A172 (cell line): ENCODE results near the gene MRPL55. TPM values are rescaled to one million over a fixed set of nuclear protein-coding genes. Genes with fewer than 3 reads are reported as not detected.

Source experiments
- DNase-seq: peaks from one replicate; pipeline ENCODE4 v3.0.0-alpha.2; 2015; ENCODE audit warnings: low spot score
- total RNA-seq: library from RNA; depleted of rRNA; stranded (reverse); fragments of >200 nt; shearing (Covaris generic); gene quantifications from 2 replicates; pipeline ENCODE4 v1.2.3, GENCODE V29; 2014

MRPL55 gene
- total RNA-seq, 1 experiment from 2014 or later, result 103 TPM

DNA sequence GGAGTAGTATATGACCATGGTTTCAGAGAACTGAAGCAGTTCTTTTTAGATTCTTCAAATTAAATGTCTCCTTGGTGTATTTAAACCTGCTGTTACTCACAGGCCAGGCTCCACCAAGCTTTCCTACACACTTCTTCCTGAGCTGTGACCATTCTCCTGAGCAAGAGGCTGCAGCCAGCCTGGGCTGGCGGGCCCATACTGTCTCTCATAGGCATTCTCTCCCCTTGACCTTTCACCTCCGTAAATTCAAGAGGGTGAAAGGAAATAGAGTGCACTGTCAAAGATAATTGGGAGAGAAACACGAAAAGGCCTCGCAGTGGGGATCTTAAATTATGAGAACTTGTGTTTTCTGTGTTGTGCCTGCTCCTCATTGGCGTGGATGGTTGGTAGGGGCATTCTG is 24.3 kb downstream of the MRPL55 start:
- no peak for DNase-seq

DNA sequence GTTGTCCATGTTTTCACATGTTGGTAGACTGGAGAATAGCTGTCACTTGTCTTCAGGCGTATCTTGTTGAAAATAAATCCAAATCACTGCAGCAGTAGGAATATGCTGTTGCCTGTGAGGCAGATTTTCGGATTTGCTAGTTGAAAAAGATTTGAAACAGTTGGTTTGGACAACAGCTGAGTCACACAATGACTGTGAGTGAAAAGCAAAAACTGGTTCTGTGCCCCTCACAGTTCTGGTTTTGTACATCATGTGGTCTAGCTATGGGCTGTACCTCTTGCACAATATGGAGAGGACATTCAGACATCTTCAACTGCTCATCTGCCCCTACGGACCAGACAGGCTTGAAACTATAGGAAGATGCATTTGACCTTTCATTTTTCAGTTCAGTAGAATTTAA is 24.8 kb downstream of the MRPL55 start:
- no peak for DNase-seq

DNA sequence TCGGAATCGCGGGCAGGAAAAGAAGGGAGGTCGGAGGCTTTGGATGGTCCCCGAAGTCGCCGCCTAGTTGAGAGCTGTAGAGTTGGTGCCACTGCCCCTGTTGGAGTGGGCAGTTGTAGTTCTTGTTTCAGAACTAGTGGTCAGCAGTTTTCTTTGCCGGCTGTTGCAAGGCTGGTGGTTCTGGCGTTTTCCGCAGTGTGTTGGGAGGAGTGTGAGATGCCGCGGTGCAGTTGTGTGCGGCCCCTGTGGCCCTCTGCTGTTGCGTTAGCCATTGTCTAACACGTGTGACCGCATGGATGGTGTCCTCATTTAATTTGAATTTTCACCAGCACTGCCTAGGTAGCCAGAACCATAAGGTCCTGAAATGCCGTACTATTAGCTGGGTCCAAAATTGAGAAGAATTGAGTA is 25.2 kb downstream of the MRPL55 start:
- DNase-seq, result no peak

DNA sequence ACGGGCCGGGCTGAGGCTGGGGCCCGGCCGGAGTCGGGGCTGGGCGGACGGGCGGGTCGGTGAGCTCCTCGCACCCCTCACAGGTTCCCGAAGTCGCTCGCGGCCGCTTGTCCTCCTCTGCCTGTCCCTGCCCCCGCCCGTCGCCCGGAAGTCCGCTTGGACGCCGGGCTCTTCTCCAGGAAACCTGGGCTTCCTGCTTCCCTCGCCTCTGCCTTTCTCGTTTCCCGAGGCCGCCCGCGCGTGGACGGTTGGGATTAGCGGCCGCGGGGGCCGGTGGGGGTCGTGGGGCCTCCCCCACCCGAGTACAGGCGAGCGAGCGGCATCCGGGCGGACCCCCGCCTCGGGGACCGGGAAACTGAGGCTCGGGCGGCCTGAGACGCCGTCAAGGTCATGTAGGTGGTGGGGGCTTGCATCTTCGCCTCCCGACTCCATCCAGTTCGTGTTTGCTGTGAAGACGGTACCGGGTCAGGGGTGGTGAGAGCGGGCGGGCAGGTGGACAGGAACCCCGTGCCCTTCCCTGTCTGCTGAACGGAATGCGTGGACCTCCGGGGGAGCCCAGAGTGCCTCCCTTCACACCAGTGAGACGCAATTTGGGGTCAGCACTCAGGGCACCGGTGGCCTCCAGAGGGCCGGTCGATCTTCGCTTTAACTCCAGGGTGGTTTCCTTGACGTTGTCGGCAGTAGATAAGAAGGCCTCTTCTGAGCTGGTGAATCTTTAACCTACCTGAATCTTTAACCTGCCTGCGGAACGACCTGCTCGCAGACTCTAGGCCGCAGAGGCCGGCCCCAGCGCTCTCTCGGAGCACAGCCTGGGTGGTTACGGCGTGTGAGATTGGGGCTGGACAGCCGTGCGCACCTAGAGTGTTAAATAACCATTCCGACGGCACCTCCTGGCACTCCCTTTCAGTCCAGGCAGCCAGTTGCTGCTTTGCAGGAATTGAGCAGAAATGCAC is 25.9 kb downstream of the MRPL55 start:
- DNase-seq, result no peak

DNA sequence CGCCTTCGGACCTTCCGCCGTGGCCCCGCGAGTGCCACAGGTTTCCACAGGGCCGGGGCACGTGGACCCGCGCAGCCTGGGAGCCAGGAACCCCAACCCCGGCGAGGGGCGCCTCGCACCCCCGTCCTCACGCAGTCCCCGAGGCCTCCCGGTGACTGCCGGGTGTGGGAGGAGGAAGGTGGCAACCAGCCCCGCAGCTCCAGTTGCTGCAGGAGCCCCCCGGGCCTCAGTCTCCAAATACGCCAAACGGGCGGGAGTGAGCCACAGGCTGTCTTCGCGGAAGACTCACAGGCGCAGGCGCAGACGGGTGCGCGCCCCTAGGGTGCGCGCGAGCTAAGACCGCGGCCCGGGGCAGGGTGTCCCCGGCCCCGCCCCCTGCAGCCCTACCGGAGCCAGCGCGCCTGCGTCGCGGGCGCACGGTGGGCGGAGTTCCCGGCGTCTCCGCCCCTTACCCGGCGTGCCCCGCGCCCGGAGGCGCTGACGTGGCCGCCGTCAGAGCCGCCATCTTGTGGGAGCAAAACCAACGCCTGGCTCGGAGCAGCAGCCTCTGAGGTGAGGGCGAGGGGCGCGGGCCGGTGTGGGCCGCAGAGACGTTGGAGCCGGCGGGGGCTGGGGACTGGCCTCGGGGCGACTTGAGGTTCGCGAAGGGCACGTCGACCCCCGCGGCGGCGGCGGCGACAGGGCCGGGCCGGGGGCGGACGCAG is 26.7 kb downstream of the MRPL55 start, which contains the start of gene ARF1:
TSS of gene ARF1 (plus strand) at position 495 of the 704 bp plus-strand sequence. CDS start 14,407 bp downstream, outside the sequence.
- DNase-seq, result peak; percentile 89

DNA sequence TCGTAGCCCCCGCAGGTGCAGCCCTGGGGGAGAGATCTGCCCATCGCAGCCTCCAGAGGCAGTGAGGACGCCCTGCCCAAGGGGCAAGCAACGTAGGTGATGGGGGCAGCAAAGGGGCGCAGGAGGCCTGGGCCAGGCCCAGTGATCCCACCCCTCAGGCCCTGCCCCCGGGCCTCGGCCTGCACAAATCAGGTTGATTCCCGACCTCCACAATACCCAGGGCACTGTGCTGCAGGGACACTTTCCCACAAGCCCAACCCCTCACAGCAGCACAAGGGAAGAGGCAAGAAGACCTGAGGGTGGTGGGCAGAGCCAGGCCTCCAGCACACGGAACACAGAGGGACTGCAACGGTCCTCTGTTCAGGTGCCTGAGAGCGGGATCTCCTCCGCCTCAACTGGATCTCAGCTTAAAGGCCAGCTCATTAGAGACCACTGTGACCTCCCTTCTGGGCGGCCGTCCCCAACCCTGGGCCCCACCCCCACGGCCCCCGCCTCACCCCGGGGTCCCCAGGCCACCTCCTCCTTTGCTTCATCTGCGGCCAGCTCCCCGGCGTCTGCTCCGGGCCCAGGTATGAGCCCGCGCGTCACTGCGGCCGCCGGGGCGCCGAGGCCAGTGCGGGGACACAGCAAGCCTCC is 27.4 kb downstream of the MRPL55 start:
- no peak for DNase-seq

DNA sequence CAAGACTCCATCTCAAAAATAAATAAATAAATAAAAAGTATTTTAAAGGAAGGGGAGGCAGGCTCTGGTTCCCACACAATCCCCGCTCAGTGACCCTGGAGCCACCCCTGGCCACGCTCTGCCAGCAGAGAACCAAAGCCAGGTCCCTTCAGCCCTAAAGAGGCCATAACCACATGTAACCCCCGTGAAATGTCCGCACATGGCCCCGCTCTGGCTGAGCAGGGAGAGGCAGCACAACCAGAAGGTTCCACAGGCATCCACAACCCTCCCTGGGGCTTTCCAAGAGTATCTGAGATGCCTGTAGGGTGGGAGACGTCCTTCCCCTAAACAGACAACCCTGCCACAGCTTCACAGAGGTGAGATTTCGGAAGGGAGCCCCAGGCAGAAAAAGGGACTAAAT is 28.0 kb downstream of the MRPL55 start:
- no peak for DNase-seq

DNA sequence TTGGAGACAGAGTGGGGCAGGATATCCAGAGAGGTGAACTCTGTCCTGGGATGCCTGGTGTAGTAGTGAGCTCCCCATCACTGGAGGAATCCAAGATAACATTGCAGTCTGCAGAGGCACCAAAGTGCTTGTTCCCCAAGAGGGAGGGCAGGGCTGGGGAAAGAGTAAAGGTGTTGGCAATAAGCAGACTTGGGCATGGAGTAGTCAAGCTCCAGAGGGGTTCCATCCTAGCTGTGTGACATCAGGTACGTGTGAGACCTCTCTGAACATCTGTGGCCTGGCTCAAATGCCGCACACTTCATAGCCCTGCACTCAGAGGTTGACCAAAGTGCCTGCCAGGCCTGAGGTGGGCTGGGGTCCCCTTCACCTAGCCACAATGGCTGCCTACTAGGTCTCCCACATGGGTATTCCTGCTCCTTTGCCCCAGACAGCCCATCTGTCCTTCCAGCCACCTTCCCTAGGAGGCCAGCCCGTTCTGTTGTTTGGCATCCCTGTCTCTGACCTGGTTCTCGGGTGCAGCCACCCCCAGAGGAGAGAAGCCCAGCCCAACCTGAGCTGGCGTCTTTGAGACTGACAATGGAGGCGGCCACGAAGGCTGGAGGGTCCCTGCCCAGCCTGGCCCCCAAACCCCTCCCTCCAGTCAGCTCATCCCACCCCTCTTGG is 29.4 kb downstream of the MRPL55 start:
- DNase-seq, result no peak

DNA sequence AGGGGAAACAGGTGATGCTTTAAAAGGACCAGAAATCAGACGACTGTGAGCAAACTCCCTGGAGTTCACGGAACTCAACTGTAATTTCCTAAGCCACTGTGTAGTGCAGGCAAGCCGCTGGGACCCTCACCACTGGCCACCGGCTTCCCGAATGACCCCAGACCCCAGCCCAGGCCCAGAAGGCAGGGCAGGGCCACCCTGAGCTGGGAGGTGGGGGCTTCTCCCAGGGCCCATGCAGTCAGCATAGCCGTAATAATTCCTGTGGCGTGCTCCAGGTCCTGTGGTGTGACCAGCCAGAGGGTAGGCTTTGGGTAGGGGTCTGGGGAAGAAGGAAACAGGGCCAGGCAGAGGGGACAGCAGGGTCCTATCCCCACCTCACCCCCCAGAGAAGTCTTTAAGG is 30.1 kb downstream of the MRPL55 start:
- no peak for DNase-seq

DNA sequence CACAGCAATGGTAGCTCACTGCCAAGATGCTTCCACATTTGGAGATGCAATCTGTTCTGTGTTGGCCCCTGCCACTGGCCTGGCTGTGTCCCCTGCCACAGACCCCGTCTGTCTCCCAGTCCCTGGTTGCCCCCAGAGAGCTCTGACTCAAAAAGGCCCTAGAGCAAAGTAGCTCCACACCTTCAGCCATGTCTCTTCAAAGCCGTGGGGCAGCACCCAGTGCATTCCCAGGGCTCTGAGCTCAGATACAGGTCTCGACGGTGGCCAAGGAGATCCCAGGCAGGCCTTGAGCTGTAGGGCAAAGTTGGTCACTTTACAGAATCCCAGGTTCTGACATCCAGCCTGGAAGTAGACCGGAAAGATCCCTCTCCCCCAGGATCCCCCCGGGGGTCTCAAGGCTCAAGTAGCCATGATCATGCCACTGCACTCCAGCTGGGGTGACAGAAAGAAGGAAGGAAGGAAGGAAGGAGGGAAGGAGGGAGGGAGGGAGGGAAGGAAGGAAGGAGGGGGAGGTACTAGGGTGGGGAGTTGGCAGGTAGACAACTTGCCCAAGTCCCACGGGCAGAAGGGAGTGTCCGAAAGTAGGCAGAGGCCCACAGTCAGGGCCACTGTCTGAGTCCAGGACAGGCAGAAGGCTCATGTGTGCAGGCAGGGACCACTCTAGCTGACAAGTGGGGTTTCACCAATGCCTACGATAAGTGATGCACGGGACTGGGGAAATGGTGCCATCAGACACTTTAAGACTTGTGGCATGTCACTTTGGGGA is 31.4 kb downstream of the MRPL55 start:
- DNase-seq, result no peak

DNA sequence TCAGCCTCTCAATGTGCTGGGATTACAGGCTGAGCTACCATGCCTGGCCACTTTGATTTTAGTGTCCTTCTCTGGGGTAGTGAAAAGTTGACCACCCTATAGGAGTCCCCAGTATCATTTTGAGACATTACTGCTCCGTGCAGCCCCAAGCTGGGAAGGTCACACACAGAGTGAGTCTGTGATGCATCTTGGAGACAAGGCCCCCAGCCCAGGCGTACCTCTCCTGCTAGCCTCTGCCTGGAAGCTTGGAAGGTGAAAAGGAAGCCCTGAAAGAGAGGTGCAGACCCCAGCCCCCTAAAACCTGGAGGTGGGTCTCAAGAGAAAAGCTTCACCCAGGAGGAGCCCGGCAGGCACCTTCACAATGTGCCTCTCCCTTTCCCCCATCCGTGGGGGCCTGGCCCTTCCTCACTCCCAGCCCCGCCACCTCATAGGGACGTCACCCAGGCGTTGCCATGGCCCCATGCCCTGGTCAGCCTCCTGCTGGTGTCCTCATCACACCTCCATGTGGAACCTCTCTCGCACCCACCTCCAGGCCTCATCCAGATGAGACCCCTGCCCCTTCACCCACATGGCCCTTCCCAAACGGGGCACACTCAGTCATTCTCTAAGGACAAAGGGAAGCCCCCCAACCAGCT is 32.2 kb downstream of the MRPL55 start:
- no peak for DNase-seq

DNA sequence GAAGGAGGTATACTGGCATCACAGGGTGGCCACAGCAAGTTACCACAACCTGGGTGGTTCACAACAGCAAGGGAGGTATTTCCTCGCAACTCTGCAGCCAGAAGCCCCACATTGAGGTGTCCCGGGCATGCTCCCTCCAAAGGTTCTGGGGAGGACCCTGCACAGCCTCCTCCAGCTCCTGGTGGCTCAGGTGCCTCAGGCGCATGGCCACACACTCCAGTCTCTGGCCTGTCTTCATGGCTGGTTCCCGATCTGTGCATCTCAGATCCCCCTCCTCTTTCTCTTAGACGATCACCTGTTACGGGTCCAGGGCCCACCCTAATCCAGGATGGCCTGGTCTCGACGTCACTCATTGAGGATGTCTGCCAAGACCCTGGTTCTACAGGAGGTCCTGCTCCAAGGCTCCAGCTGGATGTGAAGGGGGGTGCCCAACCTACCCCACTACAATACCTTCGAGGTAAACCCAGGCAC is 33.3 kb downstream of the MRPL55 start:
- DNase-seq, result no peak

DNA sequence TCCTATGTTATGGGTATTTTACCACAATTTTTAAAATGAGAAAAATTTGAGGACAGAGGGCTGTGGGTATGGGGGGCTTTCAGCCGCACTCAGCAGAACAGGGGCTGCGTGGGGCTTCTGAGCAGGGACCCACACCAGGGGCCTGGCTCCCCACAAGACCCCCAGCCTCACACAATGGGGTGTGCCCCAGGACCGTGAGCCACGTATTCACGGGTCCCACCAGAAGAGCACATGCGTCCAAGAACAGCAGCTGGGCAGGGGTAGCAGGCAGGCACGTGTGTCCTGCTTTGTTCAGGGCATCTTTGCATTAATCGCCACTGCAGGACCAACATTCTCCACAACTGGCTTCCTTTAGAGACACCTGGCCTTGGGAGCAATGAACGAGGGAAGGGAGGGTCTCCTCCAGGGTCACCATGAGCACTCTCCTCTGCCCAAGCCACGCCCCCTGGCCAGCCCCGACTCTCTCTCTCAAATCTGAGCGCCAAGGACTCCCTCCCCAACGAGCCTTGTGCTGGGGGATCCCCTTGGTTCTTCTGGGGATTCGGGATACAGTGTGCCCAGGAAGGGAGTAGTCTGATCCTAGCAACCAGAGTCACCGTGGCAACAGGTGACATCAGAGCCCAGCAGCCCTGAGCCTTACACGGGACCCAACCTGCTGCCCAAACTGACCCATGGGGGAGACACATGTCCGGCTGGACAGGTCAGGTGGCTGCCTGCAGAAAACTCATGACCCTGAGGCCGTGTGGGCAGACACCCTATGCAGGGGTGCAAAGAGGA is 34.0 kb downstream of the MRPL55 start:
- no peak for DNase-seq

DNA sequence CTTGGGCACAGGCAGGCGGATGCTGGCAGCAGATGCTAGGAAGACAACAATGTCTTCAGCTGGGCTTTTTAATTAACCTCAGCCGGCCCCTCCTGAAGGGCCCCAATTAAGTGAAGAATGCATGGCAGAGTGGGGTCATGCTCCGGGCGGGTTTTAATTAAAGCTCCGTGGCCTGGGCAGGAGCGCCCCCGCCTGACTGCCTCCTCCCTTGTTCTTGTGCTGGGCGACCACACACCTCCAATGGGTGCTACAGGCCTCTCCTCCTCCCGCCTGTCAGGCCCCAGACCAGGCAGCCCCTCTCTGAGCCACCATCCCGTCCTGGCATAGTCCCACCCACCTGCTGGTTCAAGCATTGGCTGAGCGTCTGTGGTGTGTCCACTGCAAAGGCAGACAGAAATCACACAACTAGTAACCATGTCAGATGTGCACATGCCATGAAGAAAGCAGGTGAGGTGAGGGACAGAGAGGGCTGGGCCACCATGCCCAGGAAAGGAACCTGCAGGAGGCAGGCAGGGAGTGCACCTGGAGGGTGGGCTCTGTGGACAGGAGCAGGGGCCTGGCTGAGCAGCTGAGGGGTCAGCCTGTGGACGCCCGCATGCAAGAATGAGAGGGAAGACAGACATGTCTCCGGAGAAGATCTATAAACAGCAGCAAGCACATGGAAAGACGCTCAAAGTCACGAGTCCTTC is 35.1 kb downstream of the MRPL55 start:
- DNase-seq, result no peak

DNA sequence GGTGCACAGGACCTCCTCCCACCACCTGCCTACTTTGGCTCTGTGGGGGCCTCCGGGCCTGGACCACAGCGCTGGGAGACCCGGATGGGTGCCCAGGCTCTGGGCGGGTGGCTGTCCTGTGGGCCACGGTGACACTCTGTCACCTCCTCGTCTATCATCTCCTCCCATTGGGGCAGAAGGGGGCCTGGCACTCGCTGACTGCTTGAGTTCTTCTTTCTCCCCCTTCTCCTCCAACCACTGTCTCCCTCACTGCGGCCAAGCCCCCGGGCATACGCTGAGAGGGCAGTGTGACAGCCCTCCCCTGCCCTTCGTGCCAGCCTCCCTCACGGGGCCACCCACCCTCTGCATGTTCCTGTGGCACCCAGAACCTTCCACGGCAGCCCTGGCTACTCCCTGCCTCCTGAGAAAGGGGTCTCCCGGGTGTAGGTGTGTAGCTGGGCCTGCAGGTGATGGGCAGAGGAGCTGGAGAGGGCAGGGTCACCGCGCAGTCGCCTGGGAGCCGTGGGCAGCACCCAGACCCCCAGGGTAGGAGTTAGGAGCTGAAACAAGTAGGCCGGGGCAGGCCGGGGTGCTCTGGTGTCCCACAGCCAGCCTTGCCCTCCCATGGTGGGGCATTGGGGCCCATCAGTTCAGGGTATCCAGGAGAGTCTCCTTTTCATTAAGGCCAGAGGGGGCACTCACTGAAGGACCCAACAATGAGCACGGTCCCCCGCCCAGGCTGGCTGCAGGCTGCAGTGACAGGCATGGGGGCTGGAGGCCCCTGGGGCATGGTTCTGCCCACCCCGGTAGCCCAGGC is 35.8 kb downstream of the MRPL55 start:
- DNase-seq, result no peak

DNA sequence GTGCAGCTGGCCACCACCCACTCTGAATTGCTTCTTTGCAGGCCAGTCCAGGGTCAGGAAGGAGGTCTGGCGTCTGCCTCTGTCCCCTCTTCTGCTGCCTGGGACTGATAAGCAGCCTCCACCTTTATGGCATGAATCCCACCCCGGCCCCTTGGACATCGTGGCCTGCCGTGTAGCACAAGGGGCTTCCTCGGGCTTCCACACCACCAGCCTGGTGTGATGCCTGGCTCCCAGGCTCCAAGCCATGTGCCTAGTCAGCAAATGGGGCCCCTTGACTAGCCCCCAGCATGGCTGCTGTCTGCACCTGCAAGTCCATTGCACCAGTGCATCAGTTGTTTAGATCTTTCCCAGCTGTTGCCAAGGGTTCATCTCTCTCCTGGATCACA is 36.4 kb downstream of the MRPL55 start:
- DNase-seq, result no peak

DNA sequence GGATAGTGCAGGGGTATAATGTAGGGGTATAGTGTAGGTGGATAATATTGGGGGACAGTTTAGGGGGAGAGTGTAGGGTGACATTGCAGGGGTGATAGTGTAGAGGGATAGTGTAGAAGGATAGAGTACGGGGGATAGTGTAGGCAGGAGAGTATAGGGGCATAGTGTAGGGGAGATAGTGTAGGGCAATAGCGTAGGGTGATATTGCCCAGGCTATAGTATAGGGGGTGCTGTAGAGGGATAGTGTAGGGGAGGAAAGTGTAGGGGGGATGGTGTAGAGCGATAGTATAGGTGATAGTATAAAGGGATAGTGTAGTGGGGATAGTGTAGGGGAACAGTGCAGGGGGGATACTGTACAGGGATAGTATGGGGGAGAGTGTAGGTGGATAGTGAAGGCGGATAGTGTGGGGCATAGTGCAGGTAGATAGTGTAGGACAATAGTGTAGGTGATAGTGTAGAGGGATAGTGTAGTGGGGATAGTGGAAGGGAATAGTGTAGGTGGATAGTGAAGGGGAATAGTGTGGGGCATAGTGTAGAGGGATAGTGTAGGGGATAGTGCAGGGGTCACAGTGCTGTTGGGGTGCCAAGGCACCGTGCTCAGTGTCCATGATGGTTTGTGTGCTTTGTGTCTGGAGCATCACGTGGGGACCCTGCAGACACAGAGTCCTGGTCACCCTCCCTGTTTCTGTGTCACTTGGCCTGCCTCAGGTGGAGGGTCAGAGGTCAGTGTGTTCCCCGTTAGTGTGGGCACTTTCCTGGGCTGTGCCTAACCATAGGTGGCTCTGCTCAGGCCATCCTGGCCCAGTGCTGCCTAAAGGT is 37.1 kb downstream of the MRPL55 start:
- no peak for DNase-seq
